H1 (cell line): ENCODE measurements around the gene GABPA. TPM values are rescaled to one million over a fixed set of nuclear protein-coding genes. Genes with fewer than 3 reads are reported as not detected.
A peak's percentile ranks its signal among the peaks of the same experiment; 100 is the strongest.

Experiments
- CTCF ChIA-PET: fragments of 300-600 bp; sonication (Branson Sonifier 250); formaldehyde crosslinking; loops from one replicate; lab custom pipeline; 2021; ENCODE audit not compliant: partially characterized antibody; lab: Charles Lee
- POLR2A ChIA-PET: fragments of 300-600 bp; sonication (Branson Sonifier 250); formaldehyde crosslinking; loops from one replicate; lab custom pipeline; 2021; ENCODE audit warnings: inconsistent platforms; ENCODE audit not compliant: partially characterized antibody; lab: Charles Lee
- DNase-seq, 2 experiments: peaks; one replicate each; pipeline versions ENCODE4 v3.0.0 to v3.0.0-alpha.2; 2010 to 2022; ENCODE audit warnings: low spot score in 2 of 2, low read depth in 1 of 2, mixed read lengths in 1 of 2
- FAIRE-seq: peaks from 2 replicates; lab custom pipeline; 2011; peaks lifted over from hg19 to GRCh38; lab: Jason Lieb, UNC
- H2AFZ ChIP-seq: 2 replicates; pipeline ENCODE4 v1.8.1; 2012; ENCODE audit warnings: low read length, inconsistent platforms
- H2AK5ac ChIP-seq: 2 replicates; pipeline ENCODE4 v1.6.1; 2013; ENCODE audit warnings: low read depth, low read length
- H2BK120ac ChIP-seq: replicated peaks from 2 replicates; pipeline ENCODE3; 2013; ENCODE audit warnings: low read depth, low read length, inconsistent platforms
- H2BK12ac ChIP-seq: 2 replicates; pipeline ENCODE4 v1.6.1; 2013; ENCODE audit warnings: low read depth, low read length
- H2BK15ac ChIP-seq: 2 replicates; pipeline ENCODE4 v1.6.1; 2013; ENCODE audit warnings: low read length
- H2BK20ac ChIP-seq: 2 replicates; pipeline ENCODE4 v1.6.1; 2013; ENCODE audit warnings: low read length
- H2BK5ac ChIP-seq: 2 replicates; pipeline ENCODE4 v1.6.1; 2013; ENCODE audit warnings: low read depth, low read length
- H3K14ac ChIP-seq: 2 replicates; pipeline ENCODE4 v1.6.1; 2013; ENCODE audit warnings: inconsistent platforms; ENCODE audit not compliant: insufficient read length
- H3K18ac ChIP-seq: 2 replicates; pipeline ENCODE4 v1.6.1; 2013; ENCODE audit warnings: low read length; ENCODE audit errors: extremely low read depth
- H3K23ac ChIP-seq: 2 replicates; pipeline ENCODE4 v1.6.1; 2013; ENCODE audit warnings: inconsistent platforms; ENCODE audit not compliant: insufficient read length
- H3K23me2 ChIP-seq: 2 replicates; pipeline ENCODE4 v1.6.1; 2013; ENCODE audit warnings: low read depth, low read length
- H3K27ac ChIP-seq: 2 replicates; pipeline ENCODE4 v1.6.1; 2011; ENCODE audit warnings: low read depth, low read length, inconsistent platforms
- H3K27me3 ChIP-seq, 4 experiments: replicated peaks in 1 of 4; 1 replicate in 1 of 4; 2 replicates in 3 of 4; pipeline versions ENCODE4 v1.6.1 to v1.8.1; 2011 to 2013; ENCODE audit warnings: low read length in 3 of 4, mild to moderate bottlenecking in 3 of 4, inconsistent platforms in 2 of 4, mixed read lengths in 2 of 4, moderate library complexity in 1 of 4; ENCODE audit not compliant: control insufficient read depth in 3 of 4, insufficient read depth in 3 of 4; ENCODE audit errors: extremely low read depth in 1 of 4
- H3K36me3 ChIP-seq, 4 experiments: 2 replicates each; pipeline versions ENCODE4 v1.6.1 to v1.8.1; 2011 to 2013; ENCODE audit warnings: mild to moderate bottlenecking in 4 of 4, low read length in 3 of 4, moderate library complexity in 2 of 4, control low read depth in 1 of 4, inconsistent platforms in 1 of 4; ENCODE audit not compliant: insufficient read depth in 4 of 4, control insufficient read depth in 2 of 4
- H3K4ac ChIP-seq: replicated peaks from 2 replicates; pipeline ENCODE3; 2013; ENCODE audit warnings: low read length, low read depth, mixed read lengths, inconsistent platforms; ENCODE audit not compliant: insufficient read length
- H3K4me1 ChIP-seq, 4 experiments: replicated peaks in 1 of 4; 1 replicate in 1 of 4; 2 replicates in 3 of 4; pipeline versions ENCODE4 v1.6.1 to v1.8.1; 2011 to 2013; ENCODE audit warnings: low read length in 3 of 4, inconsistent platforms in 2 of 4, mixed read lengths in 1 of 4; ENCODE audit not compliant: insufficient read depth in 4 of 4, control insufficient read depth in 3 of 4
- H3K4me2 ChIP-seq, 2 experiments: 2 replicates each; pipeline versions ENCODE4 v1.6.1 to v1.8.1; 2011 to 2013; ENCODE audit warnings: low read depth in 2 of 2, low read length in 2 of 2, control low read depth in 1 of 2, inconsistent platforms in 1 of 2, mild to moderate bottlenecking in 1 of 2; ENCODE audit not compliant: insufficient read depth in 1 of 2
- H3K4me3 ChIP-seq, 4 experiments: fragments of 200-600, 300-600 bp in 1 of 4; sonication (generic), shearing (Covaris generic), sonication (Bioruptor Twin) in 1 of 4; 2 replicates each; pipeline versions ENCODE4 v1.5.1 to v1.8.1; 2011 to 2016; ENCODE audit warnings: low read length in 4 of 4, low read depth in 3 of 4, control low read depth in 2 of 4, inconsistent platforms in 2 of 4, mild to moderate bottlenecking in 2 of 4, mixed read lengths in 1 of 4, moderate library complexity in 1 of 4; ENCODE audit not compliant: insufficient read depth in 2 of 4; ENCODE audit errors: extremely low read depth in 1 of 4
- H3K56ac ChIP-seq: replicated peaks from 2 replicates; pipeline ENCODE3; 2013; ENCODE audit warnings: low read depth, mild to moderate bottlenecking, mixed read lengths, low read length, inconsistent platforms; ENCODE audit not compliant: insufficient read length
- H3K79me1 ChIP-seq: 2 replicates; pipeline ENCODE4 v1.6.1; 2013; ENCODE audit warnings: low read depth, low read length, control low read depth
- H3K79me2 ChIP-seq, 2 experiments: 2 replicates each; pipeline versions ENCODE4 v1.6.1 to v1.8.1; 2012 to 2013; ENCODE audit warnings: low read length in 2 of 2, mild to moderate bottlenecking in 2 of 2, inconsistent platforms in 1 of 2; ENCODE audit not compliant: insufficient read depth in 2 of 2, control insufficient read depth in 1 of 2
- H3K9ac ChIP-seq, 4 experiments: replicated peaks in 1 of 4; 1 replicate in 1 of 4; 2 replicates in 3 of 4; pipeline versions ENCODE4 v1.6.1 to v1.8.1; 2011 to 2013; ENCODE audit warnings: low read depth in 3 of 4, low read length in 3 of 4, control low read depth in 2 of 4, mild to moderate bottlenecking in 2 of 4, moderate library complexity in 2 of 4, inconsistent platforms in 1 of 4; ENCODE audit errors: extremely low read depth in 1 of 4
- H3K9me3 ChIP-seq, 2 experiments: 2 replicates each; pipeline versions ENCODE4 v1.6.1 to v1.8.1; 2012 to 2013; ENCODE audit warnings: mild to moderate bottlenecking in 2 of 2, moderate library complexity in 2 of 2, control low read depth in 1 of 2, inconsistent platforms in 1 of 2, low read depth in 1 of 2, low read length in 1 of 2, mixed read lengths in 1 of 2; ENCODE audit not compliant: insufficient read depth in 2 of 2
- H4K20me1 ChIP-seq, 2 experiments: replicated peaks in 1 of 2; 2 replicates each; pipeline versions ENCODE3 to v1.8.1; 2011 to 2013; ENCODE audit warnings: inconsistent platforms in 2 of 2, low read length in 2 of 2, mild to moderate bottlenecking in 1 of 2; ENCODE audit not compliant: insufficient read depth in 2 of 2, control insufficient read depth in 1 of 2
- H4K5ac ChIP-seq: 2 replicates; pipeline ENCODE4 v1.6.1; 2013; ENCODE audit warnings: low read length, low read depth, mixed read lengths, inconsistent platforms; ENCODE audit not compliant: insufficient read length
- H4K8ac ChIP-seq: 2 replicates; pipeline ENCODE4 v1.8.0; 2013; ENCODE audit warnings: mild to moderate bottlenecking, moderate library complexity, low read length, inconsistent platforms; ENCODE audit not compliant: insufficient read depth; ENCODE audit errors: extremely low read depth
- H4K91ac ChIP-seq: replicated peaks from 2 replicates; pipeline ENCODE3; 2013; ENCODE audit warnings: low read length, mixed read lengths, inconsistent platforms; ENCODE audit not compliant: insufficient read length
- CREB1 ChIP-seq: IDR thresholded peaks from 2 replicates; pipeline ENCODE4 v1.6.1; 2012; ENCODE audit warnings: inconsistent platforms
- GTF2F1 ChIP-seq: IDR thresholded peaks from 2 replicates; pipeline ENCODE4 v1.6.1; 2012; ENCODE audit warnings: low read depth, low read length, improper control_type of control experiment, borderline replicate concordance
- RBBP5 ChIP-seq: IDR thresholded peaks from 2 replicates; pipeline ENCODE4 v1.7.1; 2012; ENCODE audit warnings: low read depth, mild to moderate bottlenecking, inconsistent platforms, low read length, moderate library complexity, borderline replicate concordance
- SP4 ChIP-seq: IDR thresholded peaks from 2 replicates; pipeline ENCODE4 v1.6.1; 2012; ENCODE audit warnings: low read length, inconsistent platforms
- TAF1 ChIP-seq: IDR thresholded peaks from 2 replicates; pipeline ENCODE4 v1.6.1; 2011; ENCODE audit warnings: mild to moderate bottlenecking, low read depth, low read length
- TCF12 ChIP-seq: IDR thresholded peaks from 2 replicates; pipeline ENCODE4 v1.6.1; 2011; ENCODE audit warnings: low read depth, mild to moderate bottlenecking, low read length
- WGBS, 2 experiments: shearing (Covaris generic) in 1 of 2; methylation state at CpG; one replicate each; pipeline versions ENCODE4 v1.1.6 to v1.1.7; 2013 to 2015; ENCODE audit warnings: low lambda C conversion rate in 2 of 2, mixed read lengths in 2 of 2, inconsistent platforms in 1 of 2, low coverage in 1 of 2, missing lambda C conversion rate in 1 of 2; ENCODE audit not compliant: insufficient replicate concordance in 2 of 2, insufficient coverage in 1 of 2, insufficient read length in 1 of 2; ENCODE audit errors: extremely low coverage in 1 of 2, missing lambda C conversion rate in 1 of 2; 5-methylcytosine and 5-hydroxymethylcytosine counted together
- long read RNA-seq, 2 experiments: library from RNA in 1 of 2; library from capped mRNA in 1 of 2; stranded (forward); transcript quantifications; one replicate each; pipeline ENCODE4 v2.0.0, GENCODE V29; 2021; ENCODE audit warnings: inconsistent platforms in 1 of 2
- polyA minus RNA-seq, 3 experiments: library from RNA; depleted of rRNA, polyadenylated mRNA; stranded (reverse); fragments of >200 nt; gene quantifications; 1 replicate in 2 of 3; 2 replicates in 1 of 3; pipeline ENCODE4 v1.2.3, GENCODE V29; 2011
- polyA plus RNA-seq, 7 experiments: library from polyadenylated mRNA; depleted of rRNA in 3 of 7; stranded (reverse) in 5 of 7; unstranded in 2 of 7; fragments of >200 nt in 5 of 7; fragments of 200-250 nt in 2 of 7; gene quantifications; 1 replicate in 5 of 7; 2 replicates in 1 of 7; 4 replicates in 1 of 7; pipeline versions ENCODE4 v1.2.1 to v1.2.3, GENCODE V29; 2011 to 2013; ENCODE audit warnings: missing spikeins in 2 of 7, mixed read lengths in 2 of 7
- total RNA-seq: library from RNA; stranded (reverse); fragmentation: NEBNext Ultra II Directional; extraction: Animal tissue kit (Norgen Biotek cat#: 25700); gene quantifications from 2 replicates; pipeline ENCODE4 v1.2.1, GENCODE V29; 2021
- TF ChIP-seq, protein P1 (sequence below): IDR thresholded peaks from 2 replicates; pipeline ENCODE4 v1.6.1; 2011; ENCODE audit warnings: low read depth, mild to moderate bottlenecking, low read length; ENCODE audit not compliant: insufficient read depth

GABPA gene
- 22.2 and 22.8 TPM in 2 replicates for total RNA-seq
- 3.2 and 5.2 TPM in 2 replicates for polyA plus RNA-seq (2011; rRNA removed)
- 9.2 TPM for polyA plus RNA-seq (2011; cell fraction: cytosol; rRNA removed)
- 4.4 TPM for polyA plus RNA-seq (2011; cell fraction: nucleus; rRNA removed)
- 5.0 to 13.1 TPM (median 7.4 TPM) in 4 replicates for polyA plus RNA-seq (2012, experiment 1 of 2)
- polyA plus RNA-seq (2012, experiment 2 of 2) = 0.70 TPM
- polyA plus RNA-seq (2013, experiment 1 of 2) = 11.1 TPM
- polyA plus RNA-seq (2013, experiment 2 of 2) = 10.5 TPM
- polyA minus RNA-seq (2011; rRNA and poly(A)+ RNA removed) = 15.9 and 35.0 TPM in 2 replicates
- polyA minus RNA-seq (2011; cell fraction: cytosol; rRNA and poly(A)+ RNA removed) = 18.6 TPM
- polyA minus RNA-seq (2011; cell fraction: nucleus; rRNA and poly(A)+ RNA removed) = 15.4 TPM
- long read RNA-seq, experiment 1, full-length matches to known transcripts = 4 of 29 reads
- long read RNA-seq, experiment 1, partial matches to known transcripts = 12 of 29 reads
- long read RNA-seq, experiment 1, other reads (novel, unspliced or antisense) = 13 of 29 reads
- long read RNA-seq, experiment 2, full-length matches to known transcripts = 17 of 23 reads
- long read RNA-seq, experiment 2, partial matches to known transcripts = 2 of 23 reads
- long read RNA-seq, experiment 2, other reads (novel, unspliced or antisense) = 4 of 23 reads

DNA sequence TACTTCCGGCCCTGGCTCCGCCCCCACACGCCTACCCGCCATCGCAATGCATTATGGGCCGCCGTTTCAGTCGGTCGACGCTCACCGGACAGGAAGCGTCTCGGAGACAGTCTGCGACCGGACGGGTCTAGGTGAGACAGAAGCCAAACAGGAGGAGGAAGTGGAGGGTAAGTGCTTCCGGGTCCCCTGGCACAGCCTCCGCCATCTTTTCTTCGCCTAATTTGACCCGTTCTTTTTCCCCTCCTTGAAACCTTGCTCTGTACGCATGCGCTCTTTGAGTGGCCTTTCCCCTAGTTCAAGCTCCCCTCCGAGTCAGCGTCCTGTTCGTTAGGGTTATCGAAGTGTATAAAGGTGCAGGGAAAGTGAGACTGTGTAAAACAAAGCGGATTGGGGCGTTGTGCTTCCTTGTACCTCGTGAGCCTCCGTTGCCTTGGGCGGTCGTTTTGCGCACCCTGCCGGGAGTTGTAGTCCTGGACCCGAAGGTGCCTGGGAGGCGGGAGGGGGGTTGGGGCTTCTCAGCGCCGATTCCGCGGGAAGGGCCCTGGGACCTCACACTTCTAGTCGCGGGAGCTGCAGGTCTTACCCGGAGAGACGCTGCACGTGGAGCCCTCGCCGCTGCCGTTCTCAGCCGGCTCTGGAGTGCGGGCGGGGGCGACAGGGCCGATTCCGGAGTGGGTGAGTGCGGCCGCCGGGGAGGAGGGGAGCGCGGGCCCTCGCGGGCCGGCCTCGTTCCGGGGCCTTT, at the start of gene GABPA, which contains the start of gene ATP5PF:
GABPA (plus strand) TSS at position 69 of the 742 bp plus-strand sequence. CDS start 6,627 bp downstream, outside the sequence.
ATP5PF (minus strand) TSS at position 1 of the 742 bp plus-strand sequence. CDS start 5,110 bp downstream, outside the sequence.
- H2AK5ac ChIP-seq = no peak within 1 kb of the TSS; the same call in 1 of the 2 replicates
- CTCF ChIA-PET = interaction anchor here (0.8 to 1.0 kb wide), 3 partner anchors 10 to 127 kb away, joined by 3 to 7 read pairs (median 3); no protein-coding TSS in a partner anchor
- H2AFZ ChIP-seq = peak within 1 kb of the TSS; percentile 100
- peak; percentile 89 for TF ChIP-seq TAF1
- peak; percentile 77 for TF ChIP-seq CREB1
- TF ChIP-seq GTF2F1 = peak; percentile 71; the same call in 1 of the 2 replicates
- TF ChIP-seq SP4 = no peak; the same call in 1 of the 2 replicates
- peak; percentile 41; the same call in 1 of the 2 replicates for TF ChIP-seq RBBP5
- TF ChIP-seq TCF12 = 0 out of 2 replicates have a peak, but pooled peaks have one; percentile 26
- TF ChIP-seq, protein P1, sequence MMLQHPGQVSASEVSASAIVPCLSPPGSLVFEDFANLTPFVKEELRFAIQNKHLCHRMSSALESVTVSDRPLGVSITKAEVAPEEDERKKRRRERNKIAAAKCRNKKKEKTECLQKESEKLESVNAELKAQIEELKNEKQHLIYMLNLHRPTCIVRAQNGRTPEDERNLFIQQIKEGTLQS = no peak

More for the DNA sequence above, at the start of gene GABPA, which contains the start of gene ATP5PF:
- H4K20me1 ChIP-seq = no peaks in the 10 kb centered on the region
- 0 out of 2 replicates have a peak, but pooled peaks cover 2% of the 10 kb centered on the region for H3K23me2 ChIP-seq
- H3K27ac ChIP-seq = peak within 1 kb of the TSS; percentile 100
- peak within 1 kb of the TSS; percentile 91 to 100 (median 100) for H3K9ac ChIP-seq
- H3K18ac ChIP-seq = peak within 1 kb of the TSS; percentile 85
- peak within 1 kb of the TSS; percentile 73 for H3K4ac ChIP-seq
- no peaks in the 10 kb centered on the region for H3K9me3 ChIP-seq
- peak within 1 kb of the TSS; percentile 98 for H2BK5ac ChIP-seq
- peaks cover 6% of the 10 kb centered on the region; the same call in 1 of the 2 replicates for H3K79me1 ChIP-seq
- H2BK20ac ChIP-seq = no peak within 1 kb of the TSS
- H3K36me3 ChIP-seq = peaks cover 0 to under 1% (median under 1%) of the 10 kb centered on the region in 4 experiments; a peak in 3 of 8 replicates
- peak; percentile 93 to 97 for DNase-seq
- H3K27me3 ChIP-seq = no peaks in the 10 kb centered on the region
- H4K5ac ChIP-seq = peak within 1 kb of the TSS; percentile 100
- no peak for FAIRE-seq
- H4K91ac ChIP-seq = peak within 1 kb of the TSS; percentile 95
- no peak within 1 kb of the TSS for H3K23ac ChIP-seq
- peak within 1 kb of the TSS; percentile 100; the same call in 1 of the 2 replicates for H4K8ac ChIP-seq
- peaks cover 0 to 8% (median 0%) of the 10 kb centered on the region in 4 experiments; a peak in 2 of 7 replicates for H3K4me1 ChIP-seq
- H3K4me3 ChIP-seq = peak within 1 kb of the TSS; percentile 64 to 97 (median 90)
- H3K79me2 ChIP-seq = peaks cover 6 to 82% of the 10 kb centered on the region in 2 experiments
- H3K14ac ChIP-seq = no peak within 1 kb of the TSS
- POLR2A ChIA-PET = interaction anchor here (0.6 to 3.2 kb wide), 14 partner anchors 9 to 263 kb away, joined by 3 to 31 read pairs (median 4); partner anchors contain the start of gene MRPL39
- no peak within 1 kb of the TSS for H2BK15ac ChIP-seq
- 1% methylated on average over 46 of the region's 64 CpGs; no CpG with 5 or more reads in 1 of the 2 experiments for WGBS, 2 experiments
- H3K4me2 ChIP-seq = peak within 1 kb of the TSS; percentile 28 to 92
- H3K56ac ChIP-seq = peak within 1 kb of the TSS; percentile 97
- H2BK120ac ChIP-seq = peak within 1 kb of the TSS; percentile 66
- H2BK12ac ChIP-seq = peak within 1 kb of the TSS; percentile 80; the same call in 1 of the 2 replicates
